HepG2 (cell line): ENCODE measurements around the gene NOS1AP. TPM values are rescaled to one million over a fixed set of nuclear protein-coding genes. Genes with fewer than 3 reads are reported as not detected.

Experiments used
- ATAC-seq: fragments of 200-7000 bp; cut with Tn5 transposase; 3 replicates; pipeline ENCODE4 v1.9.1; 2020; ENCODE audit warnings: mild to moderate bottlenecking, moderate library complexity
- BruUV-seq: library from RNA; stranded (reverse); fragments of 400-500 nt; replicated peaks from 2 replicates; lab custom pipeline; 2021; lab: Mats Ljungman, UMichigan
- CTCF ChIA-PET: fragments of 300-600 bp; formaldehyde crosslinking; extraction: SDS; loops from one replicate; lab custom pipeline; 2021; ENCODE audit warnings: low total read pairs, inconsistent platforms, low intra/inter-chr PET ratio; lab: Yijun Ruan, JAX
- POLR2A ChIA-PET: fragments of 350-600 bp; sonication (Branson Sonifier 250); formaldehyde crosslinking; loops from one replicate; lab custom pipeline; 2020; ENCODE audit warnings: antibody characterized with exemption, inconsistent platforms; lab: Yijun Ruan, JAX
- DNase-seq: peaks from one replicate; pipeline ENCODE4 v3.0.0-alpha.2; 2015; ENCODE audit warnings: low spot score
- FAIRE-seq: peaks from 3 replicates; lab custom pipeline; 2011; peaks lifted over from hg19 to GRCh38; lab: Jason Lieb, UNC
- H2AFZ ChIP-seq: one replicate; pipeline ENCODE4 v1.6.1; 2011; ENCODE audit warnings: low read length, inconsistent platforms
- H3K27ac ChIP-seq: fragments of 300-600 bp; 3 replicates; pipeline ENCODE4 v1.8.0; 2011; ENCODE audit warnings: mixed run types, mild to moderate bottlenecking, mixed read lengths, low read length, inconsistent platforms; ENCODE audit not compliant: insufficient read depth; ENCODE audit errors: extremely low read length
- H3K27me3 ChIP-seq, 2 experiments: fragments of 200-600 bp in 1 of 2; 2 replicates in 1 of 2; 3 replicates in 1 of 2; pipeline versions ENCODE4 v1.6.0 to v1.8.0; 2011; ENCODE audit warnings: low read length in 2 of 2, mild to moderate bottlenecking in 2 of 2, moderate library complexity in 2 of 2, inconsistent platforms in 1 of 2; ENCODE audit not compliant: insufficient read depth in 2 of 2, control insufficient read depth in 1 of 2
- H3K36me3 ChIP-seq, 2 experiments: fragments of 200-600 bp in 1 of 2; replicated peaks in 1 of 2; 2 replicates in 1 of 2; 3 replicates in 1 of 2; pipeline versions ENCODE4 v1.5.1 to v1.8.0; 2011; ENCODE audit warnings: low read length in 2 of 2, inconsistent platforms in 1 of 2; ENCODE audit not compliant: insufficient read depth in 2 of 2, control insufficient read depth in 1 of 2
- H3K4me1 ChIP-seq: 2 replicates; pipeline ENCODE4 v1.5.1; 2012; ENCODE audit warnings: low read length, inconsistent platforms; ENCODE audit not compliant: insufficient read depth
- H3K4me2 ChIP-seq: 2 replicates; pipeline ENCODE4 v1.6.0; 2011; ENCODE audit warnings: low read depth, low read length, inconsistent platforms
- H3K4me3 ChIP-seq, 3 experiments: fragments of 200-600 bp in 1 of 3; sonication (generic), shearing (Covaris generic) in 1 of 3; replicated peaks in 1 of 3; 2 replicates each; pipeline ENCODE4 v1.5.1; 2011 to 2016; ENCODE audit warnings: low read length in 3 of 3, inconsistent platforms in 2 of 3, low read depth in 2 of 3, mild to moderate bottlenecking in 2 of 3, control low read depth in 1 of 3, mixed read lengths in 1 of 3; ENCODE audit not compliant: insufficient read depth in 1 of 3
- H3K79me2 ChIP-seq: one replicate; pipeline ENCODE4 v1.6.1; 2011; ENCODE audit warnings: low read length, inconsistent platforms; ENCODE audit not compliant: insufficient read depth
- H3K9ac ChIP-seq: 2 replicates; pipeline ENCODE4 v1.6.0; 2011; ENCODE audit warnings: mild to moderate bottlenecking, low read depth, low read length, inconsistent platforms; ENCODE audit not compliant: insufficient read depth
- H3K9me3 ChIP-seq: 2 replicates; pipeline ENCODE4 v1.5.1; 2012; ENCODE audit warnings: mild to moderate bottlenecking, low read length
- H4K20me1 ChIP-seq: 2 replicates; pipeline ENCODE4 v1.6.0; 2011; ENCODE audit warnings: inconsistent platforms, mild to moderate bottlenecking, low read length, moderate library complexity; ENCODE audit not compliant: insufficient read depth
- ARID4A ChIP-seq: sonication (generic); formaldehyde crosslinking; IDR thresholded peaks from 2 replicates; pipeline ENCODE4 v1.5.0; 2020; ENCODE audit warnings: mild to moderate bottlenecking, missing genetic modification reagents, borderline replicate concordance
- FOXC1 ChIP-seq: sonication (generic); formaldehyde crosslinking; IDR thresholded peaks from 2 replicates; pipeline ENCODE4 v1.8.0; 2022; ENCODE audit warnings: mild to moderate bottlenecking, missing genetic modification reagents, borderline replicate concordance
- IRF2 ChIP-seq: IDR thresholded peaks from 2 replicates; pipeline ENCODE4 v1.6.1; 2018; ENCODE audit warnings: missing genetic modification reagents, missing compliant biosample characterization
- MEIS1 ChIP-seq: sonication (generic); formaldehyde crosslinking; IDR thresholded peaks from 2 replicates; pipeline ENCODE4 v1.9.0; 2021; ENCODE audit warnings: mild to moderate bottlenecking, missing genetic modification reagents, moderate library complexity, borderline replicate concordance
- MLLT10 ChIP-seq: sonication (generic); formaldehyde crosslinking; IDR thresholded peaks from 2 replicates; pipeline ENCODE4 v1.4.0; 2020; ENCODE audit warnings: missing genetic modification reagents
- NR1H2 ChIP-seq: sonication (generic); formaldehyde crosslinking; IDR thresholded peaks from 2 replicates; pipeline ENCODE4 v1.8.1; 2022; ENCODE audit warnings: low read depth, missing genetic modification reagents, borderline replicate concordance
- POLR2AphosphoS5 ChIP-seq: IDR thresholded peaks from 2 replicates; pipeline ENCODE4 v1.6.1; 2012; ENCODE audit warnings: low read depth, low read length
- POLR2G ChIP-seq: fragments of 200-400 bp; formaldehyde crosslinking; IDR thresholded peaks from 2 replicates; pipeline ENCODE4 v1.6.1; 2018; ENCODE audit warnings: mild to moderate bottlenecking, low read depth, low read length, moderate library complexity
- SRSF4 ChIP-seq: fragments of 200-400 bp; formaldehyde crosslinking; IDR thresholded peaks from one replicate; pipeline ENCODE4 v1.6.1; 2018; ENCODE audit warnings: mild to moderate bottlenecking, low read depth, low read length, moderate library complexity; ENCODE audit not compliant: poor library complexity, severe bottlenecking
- TBX3 ChIP-seq: fragments of 450-650 bp; IDR thresholded peaks from 2 replicates; pipeline ENCODE4 v1.6.1; 2017; ENCODE audit warnings: antibody characterized with exemption, mild to moderate bottlenecking, inconsistent platforms, borderline replicate concordance
- ZNF292 ChIP-seq: sonication (generic); formaldehyde crosslinking; IDR thresholded peaks from 2 replicates; pipeline ENCODE4 v1.8.1; 2022; ENCODE audit warnings: mild to moderate bottlenecking, low read depth, missing genetic modification reagents, borderline replicate concordance
- ZNF501 ChIP-seq: sonication (generic); formaldehyde crosslinking; IDR thresholded peaks from 2 replicates; pipeline ENCODE4 v1.5.1; 2020; ENCODE audit warnings: mild to moderate bottlenecking, moderate library complexity, missing genetic modification reagents
- ZNF674 ChIP-seq: sonication (generic); formaldehyde crosslinking; IDR thresholded peaks from 2 replicates; pipeline ENCODE4 v1.5.0; 2020; ENCODE audit warnings: low read depth, mild to moderate bottlenecking, missing genetic modification reagents
- WGBS: methylation state at CpG from one replicate; pipeline ENCODE4 v1.1.6; 2017; ENCODE audit warnings: low lambda C conversion rate; 5-methylcytosine and 5-hydroxymethylcytosine counted together
- in situ Hi-C: cut with HindIII; loops from 2 replicates; pipeline ENCODE4 v1.10.0; 2017; ENCODE audit warnings: low pct_unique_long_range_greater_than_20kb; ENCODE audit not compliant: extremely low pct_ligation_motif_present
- intact Hi-C: fragments of 100-400 bp; cut with micrococcal nuclease; formaldehyde crosslinking; loops from one replicate; pipeline ENCODE4 v1.10.0; 2022; ENCODE audit not compliant: unreplicated experiment
- polyA plus RNA-seq, 8 experiments: library from polyadenylated mRNA; depleted of rRNA in 3 of 8; stranded (reverse) in 7 of 8; unstranded in 1 of 8; fragments of >200 nt; fragmentation: Illumina TruSeq in 4 of 8; extraction: Trizol in 4 of 8; gene quantifications; 2 replicates each; pipeline versions ENCODE4 v1.2.1 to v1.2.3, GENCODE V29; 2011 to 2016; ENCODE audit warnings: low read depth in 4 of 8, missing spikeins in 1 of 8, mixed read lengths in 1 of 8; ENCODE audit not compliant: insufficient read depth in 1 of 8
- total RNA-seq, 5 experiments: library from RNA; depleted of rRNA; stranded (reverse); fragments of >200 nt; fragmentation: Illumina TruSeq; extraction: Trizol; gene quantifications; 2 replicates each; pipeline ENCODE4 v1.2.3, GENCODE V29; 2016; ENCODE audit warnings: low read depth in 1 of 5
- TF ChIP-seq, protein P1 (sequence below): sonication (generic); formaldehyde crosslinking; IDR thresholded peaks from 2 replicates; pipeline ENCODE4 v1.5.0; 2020; ENCODE audit warnings: missing genetic modification reagents, mild to moderate bottlenecking, borderline replicate concordance
- TF ChIP-seq, protein P2 (sequence below): sonication (generic); formaldehyde crosslinking; IDR thresholded peaks from 2 replicates; pipeline ENCODE4 v1.9.0; 2022; ENCODE audit warnings: missing genetic modification reagents, mild to moderate bottlenecking, borderline replicate concordance

Gene NOS1AP
- total and polyA plus RNA-seq, 2 of the 13 experiments (the other 11 are each of a cell fraction or from before 2014, with no cell fraction given) = 2.0 to 3.3 TPM

DNA sequence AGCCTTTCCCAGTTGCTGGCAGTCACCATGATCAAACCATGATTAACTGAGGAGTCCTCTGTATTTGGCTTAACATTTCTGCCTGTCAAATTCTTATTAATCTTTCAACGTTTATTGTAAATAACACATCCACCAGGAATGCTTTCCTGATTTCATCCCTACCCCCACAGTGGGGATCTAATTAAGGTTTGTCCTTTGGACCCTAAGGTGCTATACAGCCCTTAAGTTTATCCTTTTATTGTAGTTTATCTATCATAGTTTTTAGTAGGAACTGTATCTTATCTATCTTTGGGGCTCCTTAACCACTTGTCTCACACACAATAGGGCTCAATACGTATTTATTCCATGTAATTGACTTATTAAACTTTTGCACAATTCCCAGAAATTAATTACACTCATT lies 246.2 kb downstream of the NOS1AP start (continued):
- TF ChIP-seq NR1H2 (CRISPR knock-in tag) (no peak), ARID4A (CRISPR knock-in tag) (no peak), POLR2AphosphoS5 (no peak), ZNF674 (no peak), MLLT10 (CRISPR knock-in tag) (no peak), POLR2G (no peak), IRF2 (no peak)

GRCh38 chr1:162316187-162316586 lies 246.7 kb downstream of the NOS1AP start:
- intact Hi-C loops = no loop called here
- H3K79me2 ChIP-seq = no peaks in the 10 kb centered on the region
- H3K4me1 ChIP-seq = no peaks in the 10 kb centered on the region
- 0 out of 5 replicates have a peak, but pooled peaks cover 0 to 2% of the 10 kb centered on the region in 2 experiments for H3K36me3 ChIP-seq
- no peak overlapping the region for H2AFZ ChIP-seq
- CTCF ChIA-PET = no interaction called here
- no peaks in the 10 kb centered on the region for H3K9me3 ChIP-seq
- ATAC-seq (no peak), DNase-seq (no peak), FAIRE-seq (no peak)
- 96% methylated on average over 4 of the region's 4 CpGs for WGBS
- no peaks in the 10 kb centered on the region for H4K20me1 ChIP-seq
- H3K27me3 ChIP-seq = no peaks in the 10 kb centered on the region
- no peak overlapping the region for H3K27ac ChIP-seq
- in situ Hi-C loops = no loop called here
- no peak overlapping the region for H3K4me3 ChIP-seq
- POLR2A ChIA-PET = no interaction called here
- no TSS peak for BruUV-seq
- no peak overlapping the region for H3K9ac ChIP-seq
- no peak overlapping the region for H3K4me2 ChIP-seq
- TF ChIP-seq, protein P1, sequence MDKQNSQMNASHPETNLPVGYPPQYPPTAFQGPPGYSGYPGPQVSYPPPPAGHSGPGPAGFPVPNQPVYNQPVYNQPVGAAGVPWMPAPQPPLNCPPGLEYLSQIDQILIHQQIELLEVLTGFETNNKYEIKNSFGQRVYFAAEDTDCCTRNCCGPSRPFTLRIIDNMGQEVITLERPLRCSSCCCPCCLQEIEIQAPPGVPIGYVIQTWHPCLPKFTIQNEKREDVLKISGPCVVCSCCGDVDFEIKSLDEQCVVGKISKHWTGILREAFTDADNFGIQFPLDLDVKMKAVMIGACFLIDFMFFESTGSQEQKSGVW = no peak
- no peak for TF ChIP-seq TBX3
- no peak for TF ChIP-seq FOXC1
- TF ChIP-seq SRSF4 = no peak
- no peak for TF ChIP-seq ZNF501 (CRISPR knock-in tag)
- no peak for TF ChIP-seq ZNF292
- no peak for TF ChIP-seq MEIS1 (CRISPR knock-in tag)
- TF ChIP-seq, protein P2, sequence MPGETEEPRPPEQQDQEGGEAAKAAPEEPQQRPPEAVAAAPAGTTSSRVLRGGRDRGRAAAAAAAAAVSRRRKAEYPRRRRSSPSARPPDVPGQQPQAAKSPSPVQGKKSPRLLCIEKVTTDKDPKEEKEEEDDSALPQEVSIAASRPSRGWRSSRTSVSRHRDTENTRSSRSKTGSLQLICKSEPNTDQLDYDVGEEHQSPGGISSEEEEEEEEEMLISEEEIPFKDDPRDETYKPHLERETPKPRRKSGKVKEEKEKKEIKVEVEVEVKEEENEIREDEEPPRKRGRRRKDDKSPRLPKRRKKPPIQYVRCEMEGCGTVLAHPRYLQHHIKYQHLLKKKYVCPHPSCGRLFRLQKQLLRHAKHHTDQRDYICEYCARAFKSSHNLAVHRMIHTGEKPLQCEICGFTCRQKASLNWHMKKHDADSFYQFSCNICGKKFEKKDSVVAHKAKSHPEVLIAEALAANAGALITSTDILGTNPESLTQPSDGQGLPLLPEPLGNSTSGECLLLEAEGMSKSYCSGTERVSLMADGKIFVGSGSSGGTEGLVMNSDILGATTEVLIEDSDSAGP = no peak
